Right lobe of liver (tissue), 6 donors: ENCODE data around the gene RPUSD4. TPM values are rescaled to one million over a fixed set of nuclear protein-coding genes. Genes with fewer than 3 reads are reported as not detected.

Experiments
- ATAC-seq, 4 donors: fragments of 200-7000 bp; cut with Tn5 transposase; one replicate each; pipeline ENCODE4 v1.9.1; 2020; ENCODE audit warnings: mild to moderate bottlenecking in 4 of 4, moderate library complexity in 4 of 4
- DNase-seq, 3 donors: peaks; one replicate each; pipeline ENCODE4 v3.0.0-alpha.2; 2020
- H3K27ac ChIP-seq, 3 donors: fragments of 200-600 bp; one replicate each; pipeline ENCODE4 v1.8.0; 2022
- H3K27me3 ChIP-seq, 2 donors: fragments of 200-600 bp; one replicate each; pipeline ENCODE4 v1.8.0; 2022
- H3K36me3 ChIP-seq, 4 donors: fragments of 200-600 bp; sonication (generic) in 1 of 4; one replicate each; pipeline versions ENCODE4 v1.5.1 to v1.8.0; 2017 to 2022; ENCODE audit warnings: control low read depth in 1 of 4
- H3K4me1 ChIP-seq, 4 donors: fragments of 200-600 bp; sonication (generic) in 1 of 4; one replicate each; pipeline versions ENCODE4 v1.5.1 to v1.8.0; 2017 to 2022; ENCODE audit warnings: control low read depth in 1 of 4
- H3K4me3 ChIP-seq, 3 donors: fragments of 200-600 bp; one replicate each; pipeline ENCODE4 v1.8.0; 2022
- H3K9me3 ChIP-seq, 4 donors: fragments of 200-600 bp; sonication (generic) in 1 of 4; one replicate each; pipeline versions ENCODE4 v1.5.1 to v1.8.0; 2017 to 2022; ENCODE audit warnings: control low read depth in 1 of 4
- POLR2A ChIP-seq: fragments of 450-650 bp; IDR thresholded peaks from one replicate; pipeline ENCODE4 v1.6.1; 2017; ENCODE audit warnings: antibody characterized with exemption, mild to moderate bottlenecking
- WGBS: methylation state at CpG from one replicate; pipeline ENCODE4 v1.1.6; 2018; ENCODE audit warnings: low coverage, low lambda C conversion rate; ENCODE audit not compliant: insufficient coverage; ENCODE audit errors: missing lambda C conversion rate; 5-methylcytosine and 5-hydroxymethylcytosine counted together
- intact Hi-C, 2 donors: fragments of 100-400 bp; cut with DNase I; formaldehyde crosslinking; loops; one replicate each; pipeline versions ENCODE4 v1.11.2 to v1.14.1; 2022
- small RNA-seq, 2 experiments: library from RNA; depleted of rRNA; stranded (forward); fragments of <200 nt; gene quantifications; one replicate each; pipeline ENCODE3, GENCODE V24; 2016
- total RNA-seq, 6 experiments: library from RNA; depleted of rRNA in 2 of 6; stranded (reverse); fragments of >200 nt in 2 of 6; fragmentation: NEBNext Ultra II Directional in 3 of 6; extraction: Animal tissue kit (Norgen Biotek cat#: 25700) in 3 of 6; gene quantifications; one replicate each; pipeline versions ENCODE4 v1.1.0 to v1.2.4, GENCODE V29; 2016 to 2023
- TF ChIP-seq, protein P1 (sequence below), 4 donors: fragments of 200-600 bp in 3 of 4; fragments of 450-650 bp in 1 of 4; IDR thresholded peaks; one replicate each; pipeline versions ENCODE4 v1.5.1 to v1.8.0; 2016 to 2022; ENCODE audit warnings: antibody characterized with exemption in 4 of 4, mild to moderate bottlenecking in 2 of 4
- donor health status: DM: no; HTN: yes; CAD: no.
- donor health status: DM: no; HTN: no; CAD: no.
- donor health status: DM: no; HTN: no; CAD: no.
- donor health status: DM: no; HTN: yes; CAD: no.
- donor health status: DM: no; HTN: yes; CAD: no.

RPUSD4 gene
- total RNA-seq, 6 experiments from 2014 or later = 12.8 to 18.5 (median 14.2) TPM

DNA sequence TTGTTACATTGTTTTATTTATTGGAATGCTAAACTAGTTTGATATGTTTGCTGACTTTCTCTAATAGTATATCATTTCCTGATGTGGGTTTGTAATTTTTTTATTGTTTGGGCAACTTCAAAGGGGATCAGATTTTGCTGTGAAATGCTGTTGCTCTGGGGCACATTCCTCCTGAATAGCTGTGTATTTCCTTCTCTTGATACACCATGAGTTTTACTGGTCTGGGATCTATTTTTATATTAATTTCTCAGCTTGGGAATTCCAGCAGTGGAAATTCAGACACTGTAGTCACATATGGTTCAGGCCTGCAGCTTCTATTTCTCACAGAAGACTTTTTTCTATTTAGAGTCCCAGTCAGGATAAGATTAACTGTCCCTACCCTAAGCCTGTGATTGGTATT, 58.9 kb downstream of the RPUSD4 start:
- no peaks in the 10 kb centered on the region for H3K9me3 ChIP-seq
- DNase-seq = no peak
- TF ChIP-seq, protein P1, sequence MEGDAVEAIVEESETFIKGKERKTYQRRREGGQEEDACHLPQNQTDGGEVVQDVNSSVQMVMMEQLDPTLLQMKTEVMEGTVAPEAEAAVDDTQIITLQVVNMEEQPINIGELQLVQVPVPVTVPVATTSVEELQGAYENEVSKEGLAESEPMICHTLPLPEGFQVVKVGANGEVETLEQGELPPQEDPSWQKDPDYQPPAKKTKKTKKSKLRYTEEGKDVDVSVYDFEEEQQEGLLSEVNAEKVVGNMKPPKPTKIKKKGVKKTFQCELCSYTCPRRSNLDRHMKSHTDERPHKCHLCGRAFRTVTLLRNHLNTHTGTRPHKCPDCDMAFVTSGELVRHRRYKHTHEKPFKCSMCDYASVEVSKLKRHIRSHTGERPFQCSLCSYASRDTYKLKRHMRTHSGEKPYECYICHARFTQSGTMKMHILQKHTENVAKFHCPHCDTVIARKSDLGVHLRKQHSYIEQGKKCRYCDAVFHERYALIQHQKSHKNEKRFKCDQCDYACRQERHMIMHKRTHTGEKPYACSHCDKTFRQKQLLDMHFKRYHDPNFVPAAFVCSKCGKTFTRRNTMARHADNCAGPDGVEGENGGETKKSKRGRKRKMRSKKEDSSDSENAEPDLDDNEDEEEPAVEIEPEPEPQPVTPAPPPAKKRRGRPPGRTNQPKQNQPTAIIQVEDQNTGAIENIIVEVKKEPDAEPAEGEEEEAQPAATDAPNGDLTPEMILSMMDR (IDR thresholded peaks at IDR 0.05) = no peak
- TF ChIP-seq POLR2A = no peak
- no peak overlapping the region for H3K27ac ChIP-seq
- no peaks in the 10 kb centered on the region for H3K36me3 ChIP-seq
- H3K27me3 ChIP-seq = no peaks in the 10 kb centered on the region
- intact Hi-C loops = no loop called here
- ATAC-seq = no peak
- peaks cover 0 to 17% (median 6%) of the 10 kb centered on the region in 4 donors for H3K4me1 ChIP-seq
- no peak overlapping the region for H3K4me3 ChIP-seq

DNA sequence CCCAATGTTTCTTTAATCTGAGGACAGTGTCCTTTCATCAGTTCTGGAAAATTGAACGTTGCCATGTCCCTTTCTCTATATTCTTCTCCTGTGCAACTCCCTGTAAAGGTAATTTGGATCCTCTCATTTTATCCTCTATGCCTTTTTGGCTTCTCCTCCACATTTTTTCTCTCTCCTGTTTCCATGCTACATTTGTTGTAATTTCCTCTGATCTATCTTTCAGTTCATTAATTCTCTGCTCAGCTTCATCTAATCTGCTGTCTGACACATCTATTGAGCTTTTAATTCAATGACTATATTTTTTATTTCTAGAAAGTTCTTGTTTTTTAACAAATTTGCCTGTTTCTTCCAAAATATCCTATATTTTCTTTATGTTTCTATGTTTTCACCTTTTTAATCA, 59.3 kb downstream of the RPUSD4 start:
- ATAC-seq = no peak
- intact Hi-C loops = no loop called here
- no peak overlapping the region for H3K27ac ChIP-seq
- H3K27me3 ChIP-seq = no peaks in the 10 kb centered on the region
- no peak overlapping the region for H3K4me3 ChIP-seq
- WGBS = 70% methylated on average over 1 of the region's 1 CpG
- no peak for DNase-seq
- H3K4me1 ChIP-seq = peaks cover 0 to 21% (median 9%) of the 10 kb centered on the region in 4 donors
- TF ChIP-seq, protein P1 (IDR thresholded peaks at IDR 0.05) = no peak
- no peak for TF ChIP-seq POLR2A
- H3K9me3 ChIP-seq = no peaks in the 10 kb centered on the region
- H3K36me3 ChIP-seq = no peaks in the 10 kb centered on the region

Small RNA genes within 50 kb of the gene (small RNA-seq; reads per million reads assigned to genes)
- 0 reads per million in 2 experiments for gene AP001893.2
- gene RN7SL351P = 0 reads per million in 2 experiments
- 0 reads per million in 2 experiments for gene RNU4-86P

Other genes with a start within 250 kb of the RPUSD4 start
- 1 to 10 TPM; 1.8 to 4.1 (median 3.3) TPM for gene CDON, start 148.8 kb downstream of the RPUSD4 start, total RNA-seq
- gene FAM118B, start 132 bp upstream of the RPUSD4 start, total RNA-seq = 1 to 10 TPM; 4.6 to 8.3 (median 5.8) TPM
- 100 to 1,000 TPM in 5 of 6 experiments, 10 to 100 TPM in 1; 95.0 to 150 (median 122) TPM for gene SRPRA, start 57.2 kb upstream of the RPUSD4 start, total RNA-seq
- 10 to 100 TPM; 18.6 to 50.2 (median 39.8) TPM for gene FOXRED1, start 57.5 kb upstream of the RPUSD4 start, total RNA-seq
- gene TIRAP, start 71.4 kb upstream of the RPUSD4 start, total RNA-seq = 10 to 100 TPM in 2 of 6 experiments, 1 to 10 TPM in 4; 8.0 to 12.1 (median 9.7) TPM
- gene DCPS, start 92.4 kb upstream of the RPUSD4 start, total RNA-seq = 10 to 100 TPM; 12.6 to 65.2 (median 21.9) TPM
- 10 to 100 TPM in 4 of 6 experiments, 1 to 10 TPM in 2; 7.0 to 25.6 (median 17.5) TPM for gene ST3GAL4, start 144.0 kb upstream of the RPUSD4 start, total RNA-seq